ENCODE data around the gene RCAN1.

RCAN1 gene

GRCh38 chr21:34648739-34649297, 33.9 kb upstream of the RCAN1 start:
- ChIA-PET POLR2A (no interaction called here), CTCF (interaction anchor here (0.8 to 3.3 kb wide), 8 partner anchors 12 to 724 kb away, joined by 3 to 11 read pairs (median 4); no protein-coding TSS in a partner anchor)
- DNase-seq (ENCODE audit: extremely low spot score), result no peak
- TF ChIP-seq CTCF (IDR thresholded peaks at IDR 0.05; ENCODE audit: control extremely low read depth, extremely low read depth, low read depth, missing control alignments), result no peak

GRCh38 chr21:34647555-34647954, 32.6 kb upstream of the RCAN1 start:
- no peak for TF ChIP-seq CTCF (IDR thresholded peaks at IDR 0.05; ENCODE audit: control extremely low read depth, extremely low read depth, low read depth, missing control alignments)
- CTCF ChIA-PET, result interaction anchor here (1.0 to 3.3 kb wide), 4 partner anchors 17 to 45 kb away, joined by 3 to 11 read pairs (median 4); no protein-coding TSS in a partner anchor
- POLR2A ChIA-PET, result no interaction called here
- no peak for DNase-seq (ENCODE audit: extremely low spot score)

GRCh38 chr21:34644825-34645224, 29.9 kb upstream of the RCAN1 start:
- CTCF ChIA-PET, result interaction anchor here (1.9 kb wide), 1 partner anchor 14 kb away, joined by 4 read pairs; no protein-coding TSS in a partner anchor
- POLR2A ChIA-PET, result no interaction called here
- TF ChIP-seq CTCF (IDR thresholded peaks at IDR 0.05; ENCODE audit: control extremely low read depth, extremely low read depth, low read depth, missing control alignments), result no peak
- DNase-seq (ENCODE audit: extremely low spot score), result no peak

GRCh38 chr21:34642211-34643075, 27.5 kb upstream of the RCAN1 start:
- peak; percentile 45 for DNase-seq (ENCODE audit: extremely low spot score)
- POLR2A ChIA-PET, result no interaction called here
- no peak for TF ChIP-seq CTCF (IDR thresholded peaks at IDR 0.05; ENCODE audit: control extremely low read depth, extremely low read depth, low read depth, missing control alignments)
- CTCF ChIA-PET, result interaction anchor here (0.7 to 1.3 kb wide), 5 partner anchors 11 to 132 kb away, joined by 3 to 6 read pairs (median 3); partner anchors contain the start of gene CLIC6

- POLR2A ChIA-PET, result interaction anchor here (1.5 kb wide), 1 partner anchor 30 kb away, joined by 3 read pairs; no protein-coding TSS in a partner anchor
- DNase-seq (ENCODE audit: extremely low spot score), result no peak
- CTCF ChIA-PET, result interaction anchor here (0.9 to 1.4 kb wide), 6 partner anchors 9 to 717 kb away, joined by 3 to 7 read pairs (median 4); no protein-coding TSS in a partner anchor
Observed at GRCh38 chr21:34640858-34641257, 25.9 kb upstream of the RCAN1 start.

More at GRCh38 chr21:34640858-34641257, 25.9 kb upstream of the RCAN1 start:
- TF ChIP-seq CTCF (IDR thresholded peaks at IDR 0.05; ENCODE audit: control extremely low read depth, extremely low read depth, low read depth, missing control alignments), result no peak

All from GM10248 (cell line).